Osteoblast (primary cell): ENCODE data around the gene EMP2. TPM values are rescaled to one million over a fixed set of nuclear protein-coding genes. Genes with fewer than 3 reads are reported as not detected.

Experiments
- DNase-seq: peaks from one replicate; pipeline ENCODE4 v3.0.0; 2011; ENCODE audit warnings: low spot score, mixed read lengths; ENCODE audit not compliant: insufficient read length; ENCODE audit errors: missing footprints
- H2AFZ ChIP-seq: 2 replicates; pipeline ENCODE4 v1.6.0; 2011; ENCODE audit warnings: mild to moderate bottlenecking, low read length
- H3K27ac ChIP-seq: 2 replicates; pipeline ENCODE4 v1.5.1; 2011; ENCODE audit warnings: mild to moderate bottlenecking, low read depth, low read length, moderate library complexity
- H3K27me3 ChIP-seq: 2 replicates; pipeline ENCODE4 v1.6.0; 2012; ENCODE audit warnings: mild to moderate bottlenecking, control low read depth, inconsistent platforms, low read length, moderate library complexity; ENCODE audit not compliant: insufficient read depth
- H3K36me3 ChIP-seq: 2 replicates; pipeline ENCODE4 v1.5.1; 2011; ENCODE audit warnings: mild to moderate bottlenecking, low read length, control low read depth, moderate library complexity; ENCODE audit not compliant: insufficient read depth
- H3K4me1 ChIP-seq: 2 replicates; pipeline ENCODE4 v1.5.1; 2011; ENCODE audit warnings: mild to moderate bottlenecking, low read length, control low read depth, moderate library complexity; ENCODE audit not compliant: insufficient read depth
- H3K4me2 ChIP-seq: 2 replicates; pipeline ENCODE4 v1.6.0; 2011; ENCODE audit warnings: mild to moderate bottlenecking, low read length; ENCODE audit not compliant: insufficient read depth
- H3K4me3 ChIP-seq: fragments of 200-600 bp; sonication (generic); 3 replicates; pipeline ENCODE4 v1.5.1; 2012; ENCODE audit warnings: mild to moderate bottlenecking, low read length, inconsistent platforms; ENCODE audit not compliant: insufficient read depth
- H3K79me2 ChIP-seq: 2 replicates; pipeline ENCODE4 v1.6.0; 2012; ENCODE audit warnings: mild to moderate bottlenecking, low read length, control low read depth, inconsistent platforms; ENCODE audit not compliant: insufficient read depth
- H3K9me3 ChIP-seq: 2 replicates; pipeline ENCODE4 v1.5.1; 2011; ENCODE audit warnings: low read depth, low read length, control low read depth
- H4K20me1 ChIP-seq: 2 replicates; pipeline ENCODE4 v1.6.0; 2012; ENCODE audit warnings: mild to moderate bottlenecking, low read length, control low read depth; ENCODE audit not compliant: insufficient read depth
- small RNA-seq: library from RNA; depleted of rRNA; stranded (forward); fragments of <200 nt; gene quantifications from one replicate; pipeline ENCODE3, GENCODE V24; 2012
- total RNA-seq: library from RNA; depleted of rRNA; stranded (reverse); fragments of >200 nt; gene quantifications from 2 replicates; pipeline ENCODE4 v1.2.3, GENCODE V29; 2012
- TF ChIP-seq, protein P1 (sequence below): IDR thresholded peaks from 2 replicates; pipeline ENCODE4 v1.5.1; 2011; ENCODE audit warnings: mild to moderate bottlenecking, low read depth, low read length, moderate library complexity; ENCODE audit errors: extremely low read depth

Gene EMP2
- total RNA-seq, 1 donor = 31.8 TPM

DNA sequence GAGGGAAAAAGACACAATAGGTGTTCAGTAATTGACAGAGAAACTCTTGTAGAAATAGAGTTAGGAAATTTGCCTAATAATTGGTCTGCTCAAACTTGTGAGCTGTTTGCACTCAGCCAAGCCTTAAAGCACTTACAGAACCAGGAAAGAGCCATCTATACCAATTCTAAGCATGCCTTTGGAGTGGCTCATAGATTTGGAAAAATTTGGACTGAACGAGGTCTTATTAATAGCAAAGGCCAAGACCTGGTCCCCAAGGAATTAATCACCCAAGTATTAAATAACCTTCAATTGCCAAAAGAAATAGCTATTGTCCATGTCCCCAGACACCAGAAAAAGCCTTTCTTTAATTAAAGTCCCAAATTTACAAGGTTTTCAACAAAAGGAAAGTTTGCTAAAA lies 90.3 kb downstream of the EMP2 start:
- H4K20me1 ChIP-seq = no peaks in the 10 kb centered on the region
- H3K9me3 ChIP-seq = peaks cover 7% of the 10 kb centered on the region
- TF ChIP-seq, protein P1, sequence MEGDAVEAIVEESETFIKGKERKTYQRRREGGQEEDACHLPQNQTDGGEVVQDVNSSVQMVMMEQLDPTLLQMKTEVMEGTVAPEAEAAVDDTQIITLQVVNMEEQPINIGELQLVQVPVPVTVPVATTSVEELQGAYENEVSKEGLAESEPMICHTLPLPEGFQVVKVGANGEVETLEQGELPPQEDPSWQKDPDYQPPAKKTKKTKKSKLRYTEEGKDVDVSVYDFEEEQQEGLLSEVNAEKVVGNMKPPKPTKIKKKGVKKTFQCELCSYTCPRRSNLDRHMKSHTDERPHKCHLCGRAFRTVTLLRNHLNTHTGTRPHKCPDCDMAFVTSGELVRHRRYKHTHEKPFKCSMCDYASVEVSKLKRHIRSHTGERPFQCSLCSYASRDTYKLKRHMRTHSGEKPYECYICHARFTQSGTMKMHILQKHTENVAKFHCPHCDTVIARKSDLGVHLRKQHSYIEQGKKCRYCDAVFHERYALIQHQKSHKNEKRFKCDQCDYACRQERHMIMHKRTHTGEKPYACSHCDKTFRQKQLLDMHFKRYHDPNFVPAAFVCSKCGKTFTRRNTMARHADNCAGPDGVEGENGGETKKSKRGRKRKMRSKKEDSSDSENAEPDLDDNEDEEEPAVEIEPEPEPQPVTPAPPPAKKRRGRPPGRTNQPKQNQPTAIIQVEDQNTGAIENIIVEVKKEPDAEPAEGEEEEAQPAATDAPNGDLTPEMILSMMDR = no peak
- H3K4me3 ChIP-seq = no peak overlapping the region
- H3K4me1 ChIP-seq = no peaks in the 10 kb centered on the region
- H3K4me2 ChIP-seq = no peak overlapping the region
- H3K79me2 ChIP-seq = no peaks in the 10 kb centered on the region
- H2AFZ ChIP-seq = no peak overlapping the region
- H3K27me3 ChIP-seq = no peaks in the 10 kb centered on the region
- DNase-seq = no peak
- no peaks in the 10 kb centered on the region for H3K36me3 ChIP-seq
- no peak overlapping the region for H3K27ac ChIP-seq

DNA sequence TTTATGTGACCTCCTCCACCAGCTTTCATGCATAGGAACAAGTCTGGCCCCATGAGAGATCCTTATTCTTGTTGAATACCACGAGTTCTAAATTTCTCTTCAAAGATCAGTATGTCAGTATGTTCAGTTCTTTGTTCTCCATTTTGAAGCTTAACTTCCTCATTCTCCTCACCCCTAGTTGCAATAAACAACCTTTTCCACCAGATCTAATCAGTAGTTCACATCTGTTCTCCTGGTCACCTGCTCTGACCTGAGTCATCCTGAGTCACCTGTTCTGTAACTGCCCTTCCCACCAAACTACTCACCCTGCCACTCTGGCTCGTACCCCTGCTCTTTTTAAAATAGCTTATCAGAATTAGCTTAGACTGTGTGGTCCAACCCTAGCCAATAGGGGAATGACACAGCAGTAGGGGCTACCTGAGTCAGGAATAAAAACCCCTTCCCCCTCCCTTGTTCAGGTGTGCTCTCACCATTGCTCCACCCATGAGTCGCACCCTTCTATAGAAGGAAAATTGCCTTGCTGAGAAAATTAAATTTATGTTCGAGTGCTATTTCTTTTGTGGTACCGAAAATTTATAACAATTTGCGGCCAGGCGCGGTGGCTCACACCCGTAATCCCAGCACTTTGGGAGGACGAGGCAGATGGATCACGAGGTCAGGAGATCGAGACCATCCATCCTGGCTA lies 94.6 kb downstream of the EMP2 start:
- Histone ChIP-seq H4K20me1 (no peaks in the 10 kb centered on the region), H3K27ac (no peak overlapping the region), H2AFZ (no peak overlapping the region), H3K36me3 (no peaks in the 10 kb centered on the region), H3K4me3 (no peak overlapping the region), H3K79me2 (no peaks in the 10 kb centered on the region), H3K9me3 (peaks cover 4% of the 10 kb centered on the region), H3K27me3 (no peaks in the 10 kb centered on the region), H3K4me2 (no peak overlapping the region), H3K4me1 (no peaks in the 10 kb centered on the region)
- TF ChIP-seq, protein P1 = no peak
- no peak for DNase-seq

DNA sequence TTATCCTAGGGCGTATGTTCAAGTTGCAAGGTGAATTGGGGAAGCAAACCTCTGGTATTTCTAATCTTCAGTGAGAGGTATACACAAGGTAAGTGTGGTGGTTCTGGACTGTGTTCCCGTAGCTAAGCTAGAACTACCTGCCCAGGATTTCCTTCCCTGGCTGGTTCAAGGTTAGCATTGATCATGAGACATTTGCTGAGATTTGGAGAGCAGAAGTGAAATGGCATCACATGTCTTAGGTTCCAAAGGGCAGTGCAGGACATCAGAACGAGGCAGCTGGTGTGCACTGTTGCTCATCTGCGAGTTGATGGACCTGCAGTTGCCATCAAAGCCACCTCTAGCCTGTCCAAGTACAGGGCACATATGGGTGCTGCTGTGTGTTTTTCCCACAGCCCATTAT lies 95.2 kb downstream of the EMP2 start:
- no peak overlapping the region for H2AFZ ChIP-seq

DNA sequence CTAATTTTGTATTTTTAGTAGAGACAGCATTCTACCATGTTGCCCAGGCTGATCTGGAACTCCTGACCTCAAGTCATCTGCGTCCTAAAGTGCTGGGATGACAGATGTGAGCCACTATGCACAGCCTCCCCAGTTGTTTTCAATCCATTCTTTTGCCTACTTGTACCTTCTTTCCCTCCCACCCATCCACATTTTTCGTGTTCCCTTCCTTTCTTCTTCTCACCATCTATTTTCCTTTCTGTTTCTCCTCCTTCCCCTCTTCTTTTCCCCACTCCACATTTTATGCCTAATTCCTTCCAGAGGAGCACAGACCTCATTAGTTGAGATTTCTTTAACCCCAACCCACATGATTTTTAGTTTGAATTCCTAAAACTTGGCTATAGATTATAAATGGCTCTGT lies 100.2 kb downstream of the EMP2 start:
- no peak overlapping the region for H3K27ac ChIP-seq
- TF ChIP-seq, protein P1 = no peak
- no peak overlapping the region for H2AFZ ChIP-seq
- H3K27me3 ChIP-seq = no peaks in the 10 kb centered on the region
- no peaks in the 10 kb centered on the region for H3K9me3 ChIP-seq
- H3K4me1 ChIP-seq = no peaks in the 10 kb centered on the region
- no peaks in the 10 kb centered on the region for H4K20me1 ChIP-seq
- DNase-seq = no peak
- H3K4me3 ChIP-seq = no peak overlapping the region
- H3K4me2 ChIP-seq = no peak overlapping the region
- no peaks in the 10 kb centered on the region for H3K79me2 ChIP-seq
- peaks cover 4% of the 10 kb centered on the region for H3K36me3 ChIP-seq

More for the DNA sequence above, 95.2 kb downstream of the EMP2 start:
- Histone ChIP-seq H3K4me1 (no peaks in the 10 kb centered on the region), H3K79me2 (no peaks in the 10 kb centered on the region), H3K27ac (no peak overlapping the region), H4K20me1 (no peaks in the 10 kb centered on the region), H3K4me2 (no peak overlapping the region), H3K9me3 (peaks cover 4% of the 10 kb centered on the region), H3K36me3 (no peaks in the 10 kb centered on the region), H3K27me3 (no peaks in the 10 kb centered on the region), H3K4me3 (no peak overlapping the region)
- TF ChIP-seq, protein P1 = no peak
- DNase-seq = no peak

Small RNA genes within 50 kb of the gene (small RNA-seq; reads per million reads assigned to genes)
- not detected for gene RNU6-633P

Other genes starting within 250 kb of the EMP2 start
- 8.0 and 11.2 TPM in 2 replicates for gene ATF7IP2, start 194.5 kb downstream of the EMP2 start, total RNA-seq
- 0.29 and 0.36 TPM in 2 replicates for gene TEKT5, start 114.3 kb upstream of the EMP2 start, total RNA-seq
- gene NUBP1, start 163.2 kb upstream of the EMP2 start, total RNA-seq = 19.5 and 20.0 TPM in 2 replicates
- under 0.01 TPM in 1 of 2 replicates, not detected in the other for gene TVP23A, start 238.2 kb upstream of the EMP2 start, total RNA-seq